HEK293 (cell line): ENCODE results near the gene ACAD8.

ENCODE experiments used
- CTCF ChIA-PET: fragments of 350-600 bp; formaldehyde crosslinking; extraction: SDS; loops from one replicate; lab custom pipeline; 2021; ENCODE audit warnings: antibody characterized with exemption; lab: Yijun Ruan, JAX
- POLR2A ChIA-PET: fragments of 300-600 bp; formaldehyde crosslinking; extraction: SDS; loops from one replicate; lab custom pipeline; 2020; ENCODE audit warnings: antibody characterized with exemption, inconsistent platforms; lab: Yijun Ruan, JAX
- H3K27ac ChIP-seq: fragments of 200-500 bp; sonication (Bioruptor generic); 2 replicates; pipeline ENCODE4 v1.5.1; 2014; ENCODE audit warnings: low read depth, low read length, control low read depth, inconsistent platforms; ENCODE audit errors: extremely low read depth
- H3K36me3 ChIP-seq, 2 experiments: fragments of 200-500 bp in 1 of 2; sonication (Bioruptor generic) in 1 of 2; 1 replicate in 1 of 2; 2 replicates in 1 of 2; pipeline ENCODE4 v1.5.1; 2014 to 2017; ENCODE audit warnings: inconsistent platforms in 2 of 2, low read length in 2 of 2; ENCODE audit not compliant: control insufficient read depth in 2 of 2, insufficient read depth in 1 of 2
- H3K4me1 ChIP-seq: fragments of 200-500 bp; sonication (Bioruptor generic); 2 replicates; pipeline ENCODE4 v1.5.1; 2014; ENCODE audit warnings: mild to moderate bottlenecking, low read length, inconsistent platforms; ENCODE audit not compliant: control insufficient read depth, insufficient read depth
- H3K4me3 ChIP-seq: 2 replicates; pipeline ENCODE4 v1.5.1; 2011; ENCODE audit warnings: low read depth, mild to moderate bottlenecking, control low read depth, low read length, moderate library complexity
- H3K9me3 ChIP-seq: fragments of 200-500 bp; sonication (Bioruptor generic); 2 replicates; pipeline ENCODE4 v1.5.1; 2014; ENCODE audit warnings: low read depth, low read length, inconsistent platforms; ENCODE audit not compliant: control insufficient read depth, insufficient read depth
- KLF1 ChIP-seq: fragments of 450-650 bp; formaldehyde crosslinking; IDR thresholded peaks from 2 replicates; pipeline ENCODE4 v1.5.1; 2016; ENCODE audit warnings: missing biosample characterization, missing genetic modification characterization
- KLF8 ChIP-seq: fragments of 450-650 bp; formaldehyde crosslinking; IDR thresholded peaks from 2 replicates; pipeline ENCODE4 v1.5.1; 2016; ENCODE audit warnings: missing biosample characterization, missing genetic modification characterization
- SP2 ChIP-seq: fragments of 450-650 bp; formaldehyde crosslinking; IDR thresholded peaks from 2 replicates; pipeline ENCODE4 v1.5.1; 2016; ENCODE audit warnings: missing biosample characterization, missing genetic modification characterization
- ZBTB20 ChIP-seq: fragments of 450-650 bp; formaldehyde crosslinking; IDR thresholded peaks from 2 replicates; pipeline ENCODE4 v1.5.1; 2016; ENCODE audit warnings: missing biosample characterization, missing genetic modification characterization
- ZEB2 ChIP-seq: fragments of 450-650 bp; formaldehyde crosslinking; IDR thresholded peaks from 2 replicates; pipeline ENCODE4 v1.5.1; 2016; ENCODE audit warnings: missing biosample characterization, missing genetic modification characterization
- ZNF10 ChIP-seq: fragments of 450-650 bp; formaldehyde crosslinking; IDR thresholded peaks from 2 replicates; pipeline ENCODE4 v1.5.1; 2017; ENCODE audit warnings: missing biosample characterization, missing genetic modification characterization
- ZNF157 ChIP-seq: fragments of 450-650 bp; formaldehyde crosslinking; IDR thresholded peaks from 2 replicates; pipeline ENCODE4 v1.5.1; 2016; ENCODE audit warnings: missing biosample characterization, missing genetic modification characterization
- ZNF221 ChIP-seq: fragments of 450-650 bp; formaldehyde crosslinking; IDR thresholded peaks from 2 replicates; pipeline ENCODE4 v1.5.1; 2017; ENCODE audit warnings: missing biosample characterization, missing genetic modification characterization, borderline replicate concordance
- ZNF510 ChIP-seq: fragments of 450-650 bp; formaldehyde crosslinking; IDR thresholded peaks from 2 replicates; pipeline ENCODE4 v1.5.1; 2018; ENCODE audit warnings: mild to moderate bottlenecking, missing genetic modification characterization, missing biosample characterization; ENCODE audit not compliant: insufficient replicate concordance
- ZNF600 ChIP-seq: fragments of 450-650 bp; formaldehyde crosslinking; IDR thresholded peaks from 2 replicates; pipeline ENCODE4 v1.5.1; 2016; ENCODE audit warnings: missing biosample characterization, missing genetic modification characterization
- ZNF658 ChIP-seq: fragments of 450-650 bp; formaldehyde crosslinking; IDR thresholded peaks from 2 replicates; pipeline ENCODE4; 2016; ENCODE audit warnings: missing biosample characterization, missing genetic modification characterization
- ZNF776 ChIP-seq: fragments of 450-650 bp; formaldehyde crosslinking; IDR thresholded peaks from 2 replicates; pipeline ENCODE4 v1.5.0; 2017; ENCODE audit warnings: missing biosample characterization, missing genetic modification characterization, borderline replicate concordance
- ZSCAN30 ChIP-seq: fragments of 450-650 bp; IDR thresholded peaks from 2 replicates; pipeline ENCODE4 v1.5.1; 2018; ENCODE audit warnings: missing biosample characterization, mild to moderate bottlenecking, missing genetic modification characterization, moderate library complexity
- TF ChIP-seq, protein P1 (sequence below): fragments of 450-650 bp; formaldehyde crosslinking; optimal IDR thresholded peaks from 2 replicates; pipeline ENCODE3; 2016; ENCODE audit warnings: missing biosample characterization, mild to moderate bottlenecking, missing genetic modification characterization
- TF ChIP-seq, protein P2 (sequence below): fragments of 450-650 bp; formaldehyde crosslinking; IDR thresholded peaks from 2 replicates; pipeline ENCODE4 v1.5.1; 2016; ENCODE audit warnings: missing biosample characterization, missing genetic modification characterization
- TF ChIP-seq, protein P3 (sequence below): fragments of 450-650 bp; formaldehyde crosslinking; conservative IDR thresholded peaks from 2 replicates; pipeline ENCODE4 v1.5.1; 2016; ENCODE audit warnings: low read depth, missing biosample characterization, missing genetic modification characterization
- TF ChIP-seq, protein P4 (sequence below): fragments of 450-650 bp; formaldehyde crosslinking; IDR thresholded peaks from 2 replicates; pipeline ENCODE4 v1.5.1; 2016; ENCODE audit warnings: missing biosample characterization, missing genetic modification characterization

Gene ACAD8

DNA sequence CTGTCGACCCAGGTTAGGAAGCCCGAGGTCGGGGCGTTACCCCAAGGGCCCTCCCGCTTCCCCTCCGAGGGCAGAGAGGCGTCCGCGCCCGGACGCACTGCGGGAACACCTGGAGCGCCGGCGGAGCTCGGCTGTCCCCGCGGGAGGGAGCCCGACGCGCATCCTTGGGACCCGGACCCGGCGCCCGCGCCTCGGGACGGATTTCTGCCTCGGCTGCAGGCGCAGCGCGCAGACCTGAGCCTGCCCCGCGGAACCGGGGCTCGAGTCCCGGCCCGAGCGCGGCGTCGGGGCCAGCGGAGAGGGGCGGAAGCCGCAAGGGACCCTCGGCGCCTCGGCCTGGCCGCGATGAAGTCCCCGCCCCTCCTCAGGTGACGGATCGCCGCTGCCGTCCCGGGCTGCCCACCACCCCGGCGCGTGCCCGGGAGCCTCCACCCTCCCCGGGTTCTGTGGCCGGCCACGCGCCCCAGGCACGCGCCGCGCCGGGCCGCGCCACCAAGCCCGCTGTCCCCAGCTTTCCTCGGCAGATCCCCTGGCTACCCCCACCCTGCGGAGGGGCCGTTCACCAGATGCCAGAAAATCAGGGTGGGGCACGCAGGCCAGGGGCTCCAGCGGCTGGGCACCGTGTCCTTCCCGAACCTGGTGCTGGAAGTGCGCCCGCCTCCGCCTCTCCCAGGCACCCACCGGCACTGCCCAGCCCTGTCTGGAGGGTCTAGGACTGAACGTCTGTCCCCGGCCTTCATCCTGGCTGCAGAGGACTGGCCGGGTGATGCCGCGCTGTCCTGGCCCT lies 23.2 kb downstream of the ACAD8 start:
- Histone ChIP-seq H3K9me3 (no peaks in the 10 kb centered on the region), H3K4me1 (peaks cover 7% of the 10 kb centered on the region), H3K27ac (peak overlapping the region; percentile 69; the same call in 1 of the 2 replicates), H3K4me3 (peak overlapping the region; percentile 52), H3K36me3 (peaks cover 0 to 3% of the 10 kb centered on the region in 2 experiments; a peak in 1 of 3 replicates)
- TF ChIP-seq ZBTB20, result peak; percentile 14; the same call in 1 of the 2 replicates
- TF ChIP-seq, protein P1, sequence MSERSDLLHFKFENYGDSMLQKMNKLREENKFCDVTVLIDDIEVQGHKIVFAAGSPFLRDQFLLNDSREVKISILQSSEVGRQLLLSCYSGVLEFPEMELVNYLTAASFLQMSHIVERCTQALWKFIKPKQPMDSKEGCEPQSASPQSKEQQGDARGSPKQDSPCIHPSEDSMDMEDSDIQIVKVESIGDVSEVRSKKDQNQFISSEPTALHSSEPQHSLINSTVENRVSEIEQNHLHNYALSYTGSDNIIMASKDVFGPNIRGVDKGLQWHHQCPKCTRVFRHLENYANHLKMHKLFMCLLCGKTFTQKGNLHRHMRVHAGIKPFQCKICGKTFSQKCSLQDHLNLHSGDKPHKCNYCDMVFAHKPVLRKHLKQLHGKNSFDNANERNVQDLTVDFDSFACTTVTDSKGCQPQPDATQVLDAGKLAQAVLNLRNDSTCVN (tag by site-specific recombination), result peak; percentile 80
- TF ChIP-seq ZNF776 (tag by site-specific recombination), result no peak
- peak; percentile 83; the same call in 1 of the 2 replicates for TF ChIP-seq ZNF10 (tag by site-specific recombination)
- TF ChIP-seq ZNF600 (tag by site-specific recombination), result 0 out of 2 replicates have a peak, but pooled peaks have one; percentile 11
- TF ChIP-seq ZNF510 (tag by site-specific recombination), result no peak
- TF ChIP-seq ZEB2 (tag by site-specific recombination), result 0 out of 2 replicates have a peak, but pooled peaks have one; percentile 6
- TF ChIP-seq KLF8 (tag by site-specific recombination), result 0 out of 2 replicates have a peak, but pooled peaks have one; percentile 1
- TF ChIP-seq, protein P2, sequence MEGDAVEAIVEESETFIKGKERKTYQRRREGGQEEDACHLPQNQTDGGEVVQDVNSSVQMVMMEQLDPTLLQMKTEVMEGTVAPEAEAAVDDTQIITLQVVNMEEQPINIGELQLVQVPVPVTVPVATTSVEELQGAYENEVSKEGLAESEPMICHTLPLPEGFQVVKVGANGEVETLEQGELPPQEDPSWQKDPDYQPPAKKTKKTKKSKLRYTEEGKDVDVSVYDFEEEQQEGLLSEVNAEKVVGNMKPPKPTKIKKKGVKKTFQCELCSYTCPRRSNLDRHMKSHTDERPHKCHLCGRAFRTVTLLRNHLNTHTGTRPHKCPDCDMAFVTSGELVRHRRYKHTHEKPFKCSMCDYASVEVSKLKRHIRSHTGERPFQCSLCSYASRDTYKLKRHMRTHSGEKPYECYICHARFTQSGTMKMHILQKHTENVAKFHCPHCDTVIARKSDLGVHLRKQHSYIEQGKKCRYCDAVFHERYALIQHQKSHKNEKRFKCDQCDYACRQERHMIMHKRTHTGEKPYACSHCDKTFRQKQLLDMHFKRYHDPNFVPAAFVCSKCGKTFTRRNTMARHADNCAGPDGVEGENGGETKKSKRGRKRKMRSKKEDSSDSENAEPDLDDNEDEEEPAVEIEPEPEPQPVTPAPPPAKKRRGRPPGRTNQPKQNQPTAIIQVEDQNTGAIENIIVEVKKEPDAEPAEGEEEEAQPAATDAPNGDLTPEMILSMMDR (tag by site-specific recombination), result 0 out of 2 replicates have a peak, but pooled peaks have one; percentile 27
- peak; percentile 1; the same call in 1 of the 2 replicates for TF ChIP-seq ZSCAN30 (tag by site-specific recombination)
- TF ChIP-seq, protein P3, sequence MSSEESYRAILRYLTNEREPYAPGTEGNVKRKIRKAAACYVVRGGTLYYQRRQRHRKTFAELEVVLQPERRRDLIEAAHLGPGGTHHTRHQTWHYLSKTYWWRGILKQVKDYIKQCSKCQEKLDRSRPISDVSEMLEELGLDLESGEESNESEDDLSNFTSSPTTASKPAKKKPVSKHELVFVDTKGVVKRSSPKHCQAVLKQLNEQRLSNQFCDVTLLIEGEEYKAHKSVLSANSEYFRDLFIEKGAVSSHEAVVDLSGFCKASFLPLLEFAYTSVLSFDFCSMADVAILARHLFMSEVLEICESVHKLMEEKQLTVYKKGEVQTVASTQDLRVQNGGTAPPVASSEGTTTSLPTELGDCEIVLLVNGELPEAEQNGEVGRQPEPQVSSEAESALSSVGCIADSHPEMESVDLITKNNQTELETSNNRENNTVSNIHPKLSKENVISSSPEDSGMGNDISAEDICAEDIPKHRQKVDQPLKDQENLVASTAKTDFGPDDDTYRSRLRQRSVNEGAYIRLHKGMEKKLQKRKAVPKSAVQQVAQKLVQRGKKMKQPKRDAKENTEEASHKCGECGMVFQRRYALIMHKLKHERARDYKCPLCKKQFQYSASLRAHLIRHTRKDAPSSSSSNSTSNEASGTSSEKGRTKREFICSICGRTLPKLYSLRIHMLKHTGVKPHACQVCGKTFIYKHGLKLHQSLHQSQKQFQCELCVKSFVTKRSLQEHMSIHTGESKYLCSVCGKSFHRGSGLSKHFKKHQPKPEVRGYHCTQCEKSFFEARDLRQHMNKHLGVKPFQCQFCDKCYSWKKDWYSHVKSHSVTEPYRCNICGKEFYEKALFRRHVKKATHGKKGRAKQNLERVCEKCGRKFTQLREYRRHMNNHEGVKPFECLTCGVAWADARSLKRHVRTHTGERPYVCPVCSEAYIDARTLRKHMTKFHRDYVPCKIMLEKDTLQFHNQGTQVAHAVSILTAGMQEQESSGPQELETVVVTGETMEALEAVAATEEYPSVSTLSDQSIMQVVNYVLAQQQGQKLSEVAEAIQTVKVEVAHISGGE (tag by site-specific recombination), result 0 out of 2 replicates have a peak, but pooled peaks have one; percentile 46
- no peak; the same call in 1 of the 2 replicates for TF ChIP-seq KLF1 (tag by site-specific recombination)
- TF ChIP-seq ZNF221 (tag by site-specific recombination), result no peak
- ChIA-PET CTCF (interaction anchor here (0.9 to 5.4 kb wide), 4 partner anchors 10 to 81 kb away, joined by 3 to 35 read pairs (median 5); no protein-coding TSS in a partner anchor), POLR2A (interaction anchor here (0.9 to 3.0 kb wide), 6 partner anchors 9 to 135 kb away, joined by 3 to 27 read pairs (median 4); partner anchors contain the start of genes B3GAT1, NCAPD3 and VPS26B)

DNA sequence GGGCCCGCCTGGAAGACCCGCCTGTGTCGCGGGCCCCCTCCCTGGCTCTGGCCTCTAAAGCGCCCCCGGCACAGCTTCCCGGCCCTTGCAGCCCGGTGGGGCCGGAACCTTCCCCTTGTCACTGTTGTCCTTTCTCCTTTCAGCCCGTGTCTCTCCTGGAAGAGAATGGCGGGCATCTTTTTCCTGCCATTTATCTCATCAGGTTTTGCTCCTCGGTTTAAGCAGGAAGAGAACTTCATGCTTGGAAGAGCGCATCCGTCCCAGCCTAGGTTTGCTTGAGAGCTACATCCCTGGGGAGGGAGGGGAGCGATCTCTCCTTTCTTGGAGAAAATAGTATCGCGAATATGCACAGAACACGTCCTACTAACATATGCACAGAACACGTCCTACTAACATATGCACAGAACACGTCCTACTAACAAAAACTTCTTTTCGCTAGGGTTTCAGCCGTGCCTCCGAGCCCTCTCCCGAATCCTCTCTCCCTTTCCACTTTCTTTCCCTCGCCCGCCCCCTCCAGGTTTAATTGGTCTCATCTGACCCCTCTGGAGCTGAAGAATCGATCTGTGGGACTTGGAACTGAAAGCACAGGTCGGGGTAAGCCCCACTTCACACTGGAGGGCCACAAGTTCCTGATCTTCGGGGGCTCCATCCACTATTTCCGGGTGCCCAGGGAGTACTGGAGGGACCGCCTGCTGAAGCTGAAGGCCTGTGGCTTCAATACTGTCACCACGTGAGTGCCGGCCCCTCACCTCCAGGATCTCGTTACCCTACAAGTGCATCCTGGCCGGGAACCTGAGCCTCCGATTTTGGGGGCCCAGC lies 24.0 kb downstream of the ACAD8 start:
- CTCF ChIA-PET, result no interaction called here
- POLR2A ChIA-PET, result interaction anchor here (3.0 kb wide), 1 partner anchor 53 kb away, joined by 27 read pairs; the partner anchor contains the start of genes NCAPD3 and VPS26B
- peaks cover 7% of the 10 kb centered on the region for H3K4me1 ChIP-seq
- peak overlapping the region; percentile 52; the same call in 1 of the 2 replicates for H3K4me3 ChIP-seq
- no peak overlapping the region for H3K27ac ChIP-seq
- no peaks in the 10 kb centered on the region for H3K9me3 ChIP-seq
- TF ChIP-seq SP2 (tag by site-specific recombination) (0 out of 2 replicates have a peak, but pooled peaks have one; percentile 11), ZNF157 (tag by site-specific recombination) (no peak), ZNF658 (tag by site-specific recombination) (no peak)
- TF ChIP-seq, protein P4, sequence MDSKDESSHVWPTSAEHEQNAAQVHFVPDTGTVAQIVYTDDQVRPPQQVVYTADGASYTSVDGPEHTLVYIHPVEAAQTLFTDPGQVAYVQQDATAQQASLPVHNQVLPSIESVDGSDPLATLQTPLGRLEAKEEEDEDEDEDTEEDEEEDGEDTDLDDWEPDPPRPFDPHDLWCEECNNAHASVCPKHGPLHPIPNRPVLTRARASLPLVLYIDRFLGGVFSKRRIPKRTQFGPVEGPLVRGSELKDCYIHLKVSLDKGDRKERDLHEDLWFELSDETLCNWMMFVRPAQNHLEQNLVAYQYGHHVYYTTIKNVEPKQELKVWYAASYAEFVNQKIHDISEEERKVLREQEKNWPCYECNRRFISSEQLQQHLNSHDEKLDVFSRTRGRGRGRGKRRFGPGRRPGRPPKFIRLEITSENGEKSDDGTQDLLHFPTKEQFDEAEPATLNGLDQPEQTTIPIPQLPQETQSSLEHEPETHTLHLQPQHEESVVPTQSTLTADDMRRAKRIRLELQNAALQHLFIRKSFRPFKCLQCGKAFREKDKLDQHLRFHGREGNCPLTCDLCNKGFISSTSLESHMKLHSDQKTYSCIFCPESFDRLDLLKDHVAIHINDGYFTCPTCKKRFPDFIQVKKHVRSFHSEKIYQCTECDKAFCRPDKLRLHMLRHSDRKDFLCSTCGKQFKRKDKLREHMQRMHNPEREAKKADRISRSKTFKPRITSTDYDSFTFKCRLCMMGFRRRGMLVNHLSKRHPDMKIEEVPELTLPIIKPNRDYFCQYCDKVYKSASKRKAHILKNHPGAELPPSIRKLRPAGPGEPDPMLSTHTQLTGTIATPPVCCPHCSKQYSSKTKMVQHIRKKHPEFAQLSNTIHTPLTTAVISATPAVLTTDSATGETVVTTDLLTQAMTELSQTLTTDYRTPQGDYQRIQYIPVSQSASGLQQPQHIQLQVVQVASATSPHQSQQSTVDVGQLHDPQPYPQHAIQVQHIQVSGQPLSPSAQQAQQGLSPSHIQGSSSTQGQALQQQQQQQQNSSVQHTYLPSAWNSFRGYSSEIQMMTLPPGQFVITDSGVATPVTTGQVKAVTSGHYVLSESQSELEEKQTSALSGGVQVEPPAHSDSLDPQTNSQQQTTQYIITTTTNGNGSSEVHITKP (tag by site-specific recombination), result peak; percentile 31; the same call in 1 of the 2 replicates
- H3K36me3 ChIP-seq, result peaks cover 0 to 3% of the 10 kb centered on the region in 2 experiments; a peak in 1 of 3 replicates
